CD4-positive, alpha-beta T cell treated with Interleukin-4 for 4 hours (primary cell): ENCODE measurements around the gene PLEKHS1.
"Not testable (repeated sequence)": the region's sequence is repeated elsewhere in the genome, so short reads cannot be mapped to it uniquely, and the experiment has no call there.

Source experiments
- DNase-seq: peaks from one replicate; pipeline ENCODE4 v3.0.0-alpha.2; 2020

Gene PLEKHS1

DNA sequence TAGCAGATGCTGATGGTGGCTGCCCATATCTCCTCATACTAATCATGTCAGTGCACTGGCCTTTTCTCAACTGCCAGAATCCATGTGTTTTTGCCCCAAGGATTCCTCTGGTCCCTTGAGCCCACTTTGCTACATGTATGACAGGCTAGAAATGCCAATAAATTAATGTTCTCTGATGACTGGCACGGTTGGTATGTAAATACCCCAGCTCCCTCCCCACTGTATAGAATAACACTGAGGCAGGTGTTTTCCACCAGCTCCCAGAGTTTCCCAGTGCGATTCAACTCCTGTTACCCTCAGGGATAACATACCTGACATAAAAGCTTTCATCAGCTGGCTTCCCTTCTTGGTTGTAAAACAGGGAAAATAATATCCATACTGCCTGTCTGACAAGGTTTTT is 9.0 kb upstream of the PLEKHS1 start:
- DNase-seq, result no peak

DNA sequence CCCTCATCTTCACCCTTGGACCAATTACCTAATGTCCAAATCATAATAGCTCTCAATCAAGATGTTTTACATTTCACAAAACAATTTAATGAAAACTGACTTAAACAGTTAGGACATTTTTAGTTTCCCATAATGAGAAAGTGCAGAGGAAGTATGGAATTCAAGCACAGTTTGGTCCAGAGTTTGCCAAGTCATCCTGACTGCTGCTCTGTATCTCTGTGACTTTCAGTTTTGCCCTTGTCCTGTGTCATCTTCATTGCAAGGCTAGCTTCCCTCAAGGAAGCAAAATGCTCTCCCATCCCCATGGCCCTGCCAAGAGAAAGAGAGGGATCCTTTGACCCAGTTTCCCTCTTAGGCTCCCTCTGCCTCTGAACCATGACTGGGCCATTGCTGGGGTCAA is 7.9 kb upstream of the PLEKHS1 start:
- no peak for DNase-seq

DNA sequence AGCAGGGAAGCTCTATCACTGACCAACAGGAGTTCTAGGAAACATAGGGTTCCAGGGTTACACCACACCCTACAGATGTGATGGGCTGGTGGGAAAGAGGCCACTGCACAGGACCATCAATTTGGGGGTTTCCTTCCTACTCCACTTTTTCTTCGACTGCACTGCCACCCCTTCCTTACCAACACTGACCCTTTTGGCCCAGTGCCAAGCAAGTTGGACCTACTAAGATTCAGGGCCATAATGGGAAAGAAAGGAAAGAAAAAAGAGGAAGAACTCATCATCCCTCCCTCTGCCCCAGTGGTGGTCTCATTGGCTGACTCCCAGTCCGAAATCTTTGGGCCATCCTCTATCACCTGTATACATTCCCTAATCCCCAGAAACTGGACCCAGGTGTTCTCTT is 6.1 kb upstream of the PLEKHS1 start:
- DNase-seq, result no peak

DNA sequence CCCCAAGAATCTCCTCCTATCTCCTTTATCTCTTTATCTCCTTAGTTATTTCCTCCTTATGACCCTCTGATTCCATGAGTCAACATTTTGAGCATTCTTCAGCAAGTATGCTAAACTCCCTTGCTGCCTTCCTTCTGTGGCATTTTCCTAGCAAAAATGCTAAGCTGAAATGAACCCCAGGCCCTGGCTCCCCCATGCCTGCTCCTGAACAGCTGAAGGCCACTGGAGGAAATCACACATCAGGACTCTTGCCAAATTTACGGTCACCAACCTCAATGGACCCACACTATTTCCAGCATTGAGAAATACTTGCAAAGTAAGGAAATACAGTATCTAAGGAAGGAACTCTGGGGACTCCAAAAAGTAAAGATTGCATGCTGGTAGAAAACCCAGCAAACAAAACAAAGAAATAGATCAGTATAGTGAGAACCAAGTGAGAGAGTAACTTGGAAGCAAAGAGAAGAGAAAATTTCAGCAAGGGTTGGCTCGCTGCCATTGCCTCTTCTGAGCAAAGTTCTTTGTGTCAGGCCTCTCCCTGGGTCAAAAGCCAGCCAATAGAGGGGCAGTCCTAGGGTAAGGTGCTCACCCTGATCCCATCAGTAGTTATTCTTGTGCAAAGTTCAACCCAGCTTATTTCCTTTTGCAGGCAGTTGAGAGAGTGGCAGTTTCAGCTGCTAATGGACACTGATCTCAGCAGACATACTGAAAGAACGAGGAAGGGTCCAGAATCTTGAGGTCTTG is 5.1 kb upstream of the PLEKHS1 start:
- DNase-seq, result no peak

DNA sequence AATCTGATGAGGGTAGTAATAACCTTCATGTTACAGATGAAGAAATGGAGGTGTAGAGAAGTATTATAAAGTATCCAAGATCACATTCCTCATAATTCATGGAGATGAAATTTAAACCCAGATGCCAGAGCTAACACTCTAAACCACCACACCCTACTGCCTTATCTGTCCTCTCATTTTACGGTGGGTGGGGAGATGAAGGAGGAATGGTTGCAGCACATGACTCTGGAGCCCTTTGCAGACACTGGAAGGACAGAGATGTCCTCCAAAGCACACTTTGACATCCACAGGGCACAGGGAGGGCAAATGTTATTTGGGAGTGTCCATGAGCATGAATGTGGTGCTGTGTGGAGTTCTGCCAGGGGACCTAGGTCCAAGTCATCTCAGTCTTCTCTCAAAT is 1.1 kb downstream of the PLEKHS1 start:
- DNase-seq, result no peak

DNA sequence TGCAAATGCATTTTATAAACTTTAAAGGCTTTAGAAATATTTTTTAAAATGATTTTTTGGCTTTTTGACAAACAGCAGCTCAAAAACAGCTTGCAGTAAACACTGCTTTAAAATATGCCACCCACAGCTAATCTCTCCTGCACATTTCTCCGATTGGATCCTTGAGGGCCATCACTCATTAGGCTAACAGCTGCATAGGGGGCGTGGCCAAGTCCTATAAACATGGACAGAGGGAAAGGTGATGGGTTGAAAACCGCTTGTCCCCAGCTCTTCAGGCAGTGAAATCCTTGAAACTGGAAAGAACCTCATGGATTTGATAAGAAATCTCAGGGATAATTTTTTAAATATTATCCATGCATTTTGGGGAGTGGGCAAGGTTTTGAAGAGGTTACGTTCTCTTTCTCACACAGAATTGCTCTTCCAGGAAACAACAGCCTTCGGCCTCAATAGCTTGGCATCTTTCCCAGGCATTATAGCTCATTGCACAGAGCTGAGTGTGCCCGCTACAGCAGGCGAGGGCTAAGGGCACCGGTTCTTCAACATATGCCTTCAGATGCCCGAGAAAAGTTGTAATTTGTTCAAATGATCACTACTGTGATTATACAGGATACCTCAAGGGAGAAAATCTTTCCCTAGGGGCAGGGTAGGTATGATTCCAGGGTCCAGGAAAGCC is 1.7 kb downstream of the PLEKHS1 start:
- DNase-seq, result no peak

DNA sequence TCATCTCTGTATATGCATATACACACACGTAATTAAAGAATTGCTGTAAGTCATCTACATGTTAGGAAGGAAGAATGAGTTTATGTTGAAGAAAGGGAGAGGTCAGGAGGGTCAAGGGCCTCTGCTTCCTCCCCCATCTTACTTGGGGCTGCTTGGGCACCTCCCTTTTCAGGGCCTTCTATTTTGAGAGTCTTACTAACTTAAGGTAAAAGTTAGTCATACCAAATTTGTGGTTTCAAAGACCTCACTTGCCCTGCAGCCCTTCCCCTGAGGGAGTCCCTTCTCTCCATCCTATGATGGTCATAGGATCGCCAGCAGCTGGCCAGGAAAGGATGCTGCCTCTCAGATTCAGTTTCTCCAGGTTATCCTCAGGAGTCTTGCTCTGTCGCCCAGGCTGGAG is 2.6 kb downstream of the PLEKHS1 start:
- DNase-seq, result no peak

DNA sequence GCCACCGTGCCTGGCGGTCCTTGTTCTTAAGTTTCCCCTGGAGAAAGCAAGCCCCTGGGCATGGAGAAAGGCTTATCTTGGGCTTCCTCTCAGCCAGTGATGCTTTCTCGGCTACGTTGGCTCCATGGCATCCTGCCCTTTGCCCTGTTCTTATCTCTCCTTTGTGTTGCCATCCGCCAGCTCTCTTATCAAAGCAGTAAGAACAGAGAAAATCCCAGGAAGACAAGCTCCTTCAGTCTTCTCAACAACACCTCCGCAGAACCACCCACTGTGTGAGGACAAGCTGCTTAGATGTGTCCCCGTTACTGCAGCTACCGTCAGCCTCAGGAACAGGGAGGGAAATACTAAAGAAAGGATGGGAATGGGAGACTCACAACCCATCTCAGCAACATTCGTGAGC is 3.3 kb downstream of the PLEKHS1 start:
- DNase-seq, result no peak

DNA sequence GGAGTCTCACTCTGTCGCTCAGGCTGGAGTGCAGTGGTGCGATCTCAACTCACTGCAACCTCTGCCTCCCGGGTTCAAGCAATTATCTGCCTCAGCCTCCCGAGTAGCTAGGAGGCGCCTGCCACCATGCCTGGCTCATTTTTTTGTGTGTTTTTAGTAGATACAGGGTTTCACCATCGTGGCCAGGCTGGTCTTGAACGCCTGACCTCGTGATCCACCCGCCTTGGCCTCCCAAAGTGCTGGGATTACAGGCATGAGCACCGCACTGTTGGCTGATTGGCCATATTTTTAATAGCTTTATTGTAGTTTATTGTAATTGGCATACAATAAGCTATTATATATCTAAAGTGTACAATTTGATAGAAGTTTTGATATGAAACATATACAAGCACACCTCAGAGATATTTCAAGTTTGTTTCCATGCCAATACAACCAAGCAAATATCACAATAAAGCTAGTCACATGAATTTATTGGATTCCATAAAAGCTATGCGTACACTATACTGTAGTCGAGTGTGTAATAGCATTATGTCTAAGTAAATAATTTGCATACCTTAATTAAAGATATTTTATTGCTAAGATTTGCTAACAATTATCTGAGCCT is 5.6 kb downstream of the PLEKHS1 start:
- no peak for DNase-seq

DNA sequence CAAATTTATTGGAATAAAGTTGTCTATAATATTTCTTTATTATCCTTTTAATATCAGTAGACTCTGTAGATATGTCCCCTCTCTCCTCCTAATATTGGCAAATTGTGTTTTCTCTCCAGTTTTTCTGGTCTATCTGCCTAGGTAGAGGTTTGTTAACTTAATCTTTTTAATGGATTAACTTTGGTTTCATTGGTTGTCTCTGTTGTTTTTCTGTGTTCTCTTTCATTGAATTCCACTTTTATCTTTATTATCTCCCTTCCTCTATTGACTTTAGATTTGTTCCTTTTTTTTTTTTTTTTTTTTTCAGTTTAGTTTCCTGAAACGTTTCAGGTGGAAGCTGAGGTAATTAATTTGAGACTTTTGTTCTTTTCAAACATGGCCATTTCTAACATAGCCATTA is 10.6 kb downstream of the PLEKHS1 start:
- DNase-seq, result no peak

DNA sequence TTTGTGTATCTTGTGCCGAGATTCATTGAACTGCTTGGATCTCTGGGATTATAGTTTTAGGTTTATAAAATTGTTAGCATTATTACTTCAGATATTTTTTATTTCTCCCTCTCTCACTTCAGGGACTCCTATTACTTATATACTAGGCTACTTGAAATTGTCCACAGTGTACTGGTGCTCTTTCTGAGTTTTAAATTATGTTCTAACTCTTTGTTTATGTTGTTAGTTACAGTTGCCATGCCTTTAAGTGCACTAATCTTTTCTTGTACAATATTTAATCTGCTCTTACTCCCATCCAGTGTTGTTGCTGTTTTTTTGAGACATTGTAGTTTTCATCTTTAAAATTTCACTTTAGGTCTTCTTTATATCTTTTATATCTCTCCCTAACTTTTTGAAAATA is 13.1 kb downstream of the PLEKHS1 start:
- no peak for DNase-seq

DNA sequence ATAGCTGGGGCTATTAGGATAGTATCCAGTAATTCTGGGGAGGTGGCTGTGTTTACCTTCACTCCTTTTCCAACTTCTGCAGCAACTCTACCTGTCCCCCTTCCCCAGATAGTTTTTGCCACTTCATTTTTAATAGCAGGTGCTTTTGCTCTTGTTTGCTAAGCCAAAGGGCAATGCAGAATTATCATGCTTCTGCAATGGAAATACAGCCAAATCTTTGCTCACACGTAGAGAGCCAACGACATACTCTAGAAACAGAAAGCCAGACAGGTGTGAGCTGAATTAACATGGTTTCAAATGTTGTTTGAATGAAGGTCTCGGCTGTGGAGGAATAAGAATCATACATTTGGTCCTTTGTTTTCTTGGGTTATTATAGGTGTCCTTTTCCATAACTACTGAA is 14.4 kb downstream of the PLEKHS1 start:
- DNase-seq, result no peak

DNA sequence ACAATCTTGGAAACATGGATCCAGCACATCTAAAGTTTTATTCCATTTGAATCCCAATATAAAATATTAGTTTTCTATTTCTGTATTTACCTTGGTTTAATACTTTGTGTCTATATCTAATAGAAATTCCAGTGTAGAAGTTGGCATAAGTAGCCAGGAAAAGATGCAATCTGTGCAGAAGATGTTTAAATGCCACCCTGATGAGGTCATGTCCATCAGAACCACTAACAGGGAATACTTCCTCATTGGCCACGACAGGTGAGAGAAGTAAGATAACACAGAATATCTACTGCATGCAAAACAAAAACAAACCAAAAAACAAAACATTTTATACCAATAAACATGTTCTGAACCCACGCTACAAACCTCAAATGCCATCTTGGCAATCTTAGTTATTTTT is 15.7 kb downstream of the PLEKHS1 start:
- no peak for DNase-seq

DNA sequence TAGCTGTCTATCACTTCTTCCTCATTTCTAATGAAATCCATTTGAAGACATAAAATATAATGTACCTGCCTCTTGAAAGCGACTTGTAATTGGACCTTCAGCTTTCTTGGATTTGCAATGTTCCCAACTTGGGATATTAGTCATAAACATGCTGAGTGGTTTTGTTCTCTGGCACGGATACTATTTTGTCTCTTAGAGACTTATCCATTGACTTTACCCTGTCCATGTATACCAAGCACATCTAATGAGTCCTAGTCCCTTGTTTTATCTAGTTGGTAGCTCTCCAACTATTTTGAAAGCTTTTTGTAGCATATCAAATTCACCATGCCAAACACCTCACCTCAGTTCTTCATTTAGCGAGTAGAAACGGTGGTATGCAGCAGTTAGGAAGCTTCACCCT is 18.9 kb downstream of the PLEKHS1 start:
- no peak for DNase-seq

DNA sequence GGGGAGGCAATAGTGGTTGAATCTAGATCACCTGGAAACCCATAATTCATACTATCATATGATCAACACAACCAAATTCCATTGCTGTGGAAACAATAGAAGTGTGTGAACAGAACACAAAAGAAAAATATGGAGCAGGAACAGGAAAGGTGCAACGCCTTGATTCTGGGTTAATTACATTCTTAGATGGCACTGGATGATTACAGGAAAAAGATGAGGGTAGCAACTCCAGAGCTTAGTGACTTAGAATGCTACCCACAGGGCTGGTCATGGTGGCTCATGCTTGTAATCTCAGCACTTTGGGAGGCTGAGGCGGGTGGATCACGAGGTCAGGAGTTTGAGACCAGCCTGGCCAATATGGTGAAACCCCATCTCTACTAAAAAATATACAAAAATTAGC is 19.6 kb downstream of the PLEKHS1 start:
- not testable (repeated sequence) for DNase-seq

DNA sequence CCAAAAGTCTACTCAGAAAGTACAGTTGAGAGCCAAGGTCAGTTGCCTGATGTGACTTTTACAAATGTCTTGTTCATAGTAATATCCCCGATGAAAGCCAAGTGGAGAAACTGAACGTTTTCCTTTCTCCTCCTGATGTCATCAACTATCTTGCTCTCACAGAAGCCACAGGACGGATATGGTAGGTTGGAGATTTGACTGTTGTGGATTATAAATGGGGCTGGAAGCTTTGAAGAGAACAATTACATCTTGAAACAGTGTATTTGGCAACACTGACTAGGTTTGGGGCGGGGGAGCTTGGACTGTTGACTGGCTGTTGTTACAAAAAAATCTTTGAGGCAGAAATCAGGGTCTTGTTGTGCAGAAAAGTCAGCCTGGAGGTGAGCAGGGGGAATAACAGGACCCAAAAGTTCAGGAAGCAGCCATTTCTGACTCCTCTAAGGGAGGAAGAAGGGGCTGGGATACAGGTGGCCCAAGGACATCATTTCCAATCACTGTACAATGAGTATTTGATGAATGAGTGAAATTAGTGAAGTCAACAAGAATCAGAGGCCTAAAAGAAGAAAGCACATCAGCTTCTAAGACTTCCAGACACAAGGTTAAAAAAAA is 24.3 kb downstream of the PLEKHS1 start:
- DNase-seq, result no peak

DNA sequence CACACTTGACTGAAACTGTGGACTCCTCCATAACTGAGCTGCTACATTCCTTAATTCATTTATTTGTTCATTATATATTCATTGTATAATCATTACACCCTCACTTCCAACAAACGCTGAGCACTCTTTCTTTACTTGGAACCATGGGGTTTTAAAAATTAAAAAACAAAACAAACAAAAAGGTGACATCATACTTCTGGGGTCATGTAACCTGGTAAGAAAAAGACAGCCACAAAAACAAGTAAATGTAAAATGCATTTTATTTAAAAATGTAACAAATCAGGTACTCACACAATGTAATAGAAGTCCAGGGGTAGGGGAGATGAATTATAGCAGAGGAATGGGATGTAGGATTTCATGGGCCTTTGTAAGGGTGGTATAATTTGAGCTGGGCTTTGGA is 25.1 kb downstream of the PLEKHS1 start:
- no peak for DNase-seq

DNA sequence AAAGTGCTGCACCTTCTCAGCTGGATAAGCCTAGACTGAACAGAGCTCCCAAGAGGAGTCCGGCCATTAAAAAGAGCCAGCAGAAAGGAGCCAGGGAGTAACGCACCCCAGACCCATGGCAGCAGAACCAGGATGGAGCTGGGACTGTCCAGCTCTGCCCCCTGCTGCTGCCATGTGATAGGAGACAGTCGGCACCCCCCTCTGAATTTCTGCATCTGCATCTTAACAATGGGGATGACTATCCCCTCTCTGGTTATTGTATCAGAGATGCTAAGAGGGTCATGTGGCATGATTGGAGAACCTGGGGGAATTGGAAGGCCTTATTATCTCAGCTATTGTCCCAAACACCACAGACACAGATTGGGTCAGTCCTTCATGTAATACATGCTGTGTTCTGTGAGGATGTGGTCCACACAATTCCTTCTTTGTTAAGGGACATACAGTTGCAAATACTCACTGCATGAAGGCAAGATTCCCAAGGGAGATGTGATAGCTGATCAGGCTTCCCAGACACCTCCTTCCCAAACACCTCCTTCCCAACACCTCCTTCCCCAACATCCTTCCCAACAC is 29.3 kb downstream of the PLEKHS1 start:
- DNase-seq, result no peak

DNA sequence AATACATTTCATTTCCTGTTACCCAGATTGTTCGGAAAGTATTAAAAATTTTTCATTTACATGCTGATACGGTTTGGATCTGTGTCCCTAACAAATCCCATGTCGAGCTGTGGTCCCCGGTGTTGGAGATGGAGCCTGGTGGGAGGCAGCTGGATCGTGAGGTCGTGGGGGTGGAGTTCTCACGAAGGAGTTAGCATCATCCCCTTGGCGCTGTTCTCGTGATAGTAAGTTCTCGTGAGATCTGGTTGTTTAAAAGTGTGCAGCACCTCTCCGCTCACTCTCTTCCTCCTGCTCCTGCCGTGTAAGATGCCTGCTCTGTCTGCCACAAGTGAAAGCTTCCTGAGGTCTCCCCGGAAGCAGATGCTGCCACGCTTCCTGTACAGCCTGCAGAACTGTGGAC is 30.9 kb downstream of the PLEKHS1 start:
- no peak for DNase-seq

DNA sequence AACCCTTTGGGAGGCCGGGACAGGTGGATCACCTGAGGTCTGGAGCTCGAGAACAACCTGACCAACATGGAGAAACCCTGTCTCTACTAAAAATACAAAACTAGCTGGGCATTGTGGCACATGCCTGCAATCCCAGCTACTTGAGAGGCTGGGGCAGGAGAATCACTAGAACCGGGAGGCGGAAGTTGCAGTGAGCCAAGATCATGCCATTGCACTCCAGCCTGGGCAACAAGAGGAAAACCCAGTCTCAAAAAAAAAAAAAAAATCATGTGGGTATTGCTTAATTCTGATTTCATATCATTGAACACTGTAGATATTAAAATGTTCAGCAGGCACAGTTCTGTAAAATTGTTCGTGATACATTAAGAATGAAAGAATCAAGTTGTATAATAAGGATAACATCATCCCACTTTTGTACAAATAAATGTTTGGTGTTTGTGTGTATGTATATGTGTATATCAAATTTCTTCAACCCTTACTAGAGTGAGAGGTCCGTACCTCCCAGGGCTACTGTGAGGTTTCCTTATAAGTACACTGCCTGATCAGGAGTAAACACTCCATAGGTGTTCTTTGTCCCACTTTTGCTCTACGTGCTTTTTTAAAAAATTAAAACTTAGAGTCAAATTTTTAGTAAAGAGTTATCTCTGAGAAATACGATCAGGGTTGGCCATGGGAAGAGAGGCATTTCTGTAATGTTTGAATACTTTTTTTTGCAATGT is 31.7 kb downstream of the PLEKHS1 start:
- no peak for DNase-seq

DNA sequence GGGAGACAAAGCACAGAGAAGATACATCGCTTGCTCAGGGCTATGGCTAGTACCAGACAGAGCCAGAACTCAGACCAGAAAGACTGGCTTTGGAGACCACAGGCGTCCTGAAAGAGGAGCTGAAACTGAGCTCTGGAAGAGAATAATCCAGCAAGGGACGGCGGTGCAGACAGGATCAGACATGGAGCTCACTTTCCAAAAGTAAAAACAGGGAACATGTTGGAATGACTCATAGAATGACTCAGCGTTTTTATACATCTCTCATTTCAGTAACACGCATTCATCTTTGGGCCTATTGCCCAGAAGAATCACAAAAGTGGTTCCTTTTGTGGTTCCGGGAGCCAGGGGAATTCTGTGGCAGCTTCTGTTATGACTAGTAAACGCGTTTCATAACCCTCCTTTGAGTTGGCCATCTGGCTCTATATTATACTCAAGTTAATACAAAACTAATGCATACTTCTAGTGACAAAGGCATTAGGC is 37.2 kb downstream of the PLEKHS1 start:
- no peak for DNase-seq

DNA sequence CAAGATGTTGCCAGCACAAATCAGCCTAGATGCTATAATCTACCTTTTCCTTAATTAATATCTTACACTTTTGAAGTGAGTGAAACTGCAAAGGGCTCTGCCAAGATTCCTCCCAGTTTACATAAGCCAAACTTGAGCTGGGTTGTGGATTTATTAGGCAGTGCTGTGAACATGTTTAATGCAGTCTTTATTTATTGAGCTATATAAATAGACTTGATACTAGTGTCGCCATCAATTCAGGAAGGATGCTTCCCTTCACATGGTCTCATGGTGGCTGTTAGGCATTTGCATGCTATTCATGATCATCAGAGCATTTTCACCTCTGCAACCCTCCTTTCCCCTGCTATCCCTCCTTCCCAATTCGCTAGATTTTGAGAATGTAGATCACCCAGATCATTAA is 40.2 kb downstream of the PLEKHS1 start:
- no peak for DNase-seq

DNA sequence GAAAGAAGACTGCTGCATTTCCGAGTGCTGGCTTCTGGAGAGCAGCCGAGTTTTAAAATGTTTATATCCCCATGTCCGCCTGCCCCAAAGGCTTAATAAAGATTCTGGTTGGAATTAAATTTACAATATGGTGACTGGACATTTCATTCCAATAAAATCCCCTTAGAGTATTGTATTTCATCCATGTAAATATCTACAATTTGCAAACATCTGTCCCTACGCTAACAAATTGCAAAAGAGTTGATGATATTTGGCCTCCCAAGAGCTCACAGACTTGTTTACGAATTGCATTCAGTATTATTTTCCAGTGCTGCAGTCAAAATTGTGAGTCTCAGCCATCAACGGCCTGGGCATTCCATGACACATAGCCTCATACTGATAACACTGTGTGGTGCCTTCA is 50.1 kb downstream of the PLEKHS1 start:
- no peak for DNase-seq
